ENCODE measurements around the gene LRCH3. TPM values are rescaled to one million over a fixed set of nuclear protein-coding genes. Genes with fewer than 3 reads are reported as not detected.

LRCH3 gene
- total and polyA plus RNA-seq, 9 of the 15 experiments (the other 6 are each of a cell fraction or from before 2014, with no cell fraction given), result 4.6 to 75.3 (median 30.3) TPM

DNA sequence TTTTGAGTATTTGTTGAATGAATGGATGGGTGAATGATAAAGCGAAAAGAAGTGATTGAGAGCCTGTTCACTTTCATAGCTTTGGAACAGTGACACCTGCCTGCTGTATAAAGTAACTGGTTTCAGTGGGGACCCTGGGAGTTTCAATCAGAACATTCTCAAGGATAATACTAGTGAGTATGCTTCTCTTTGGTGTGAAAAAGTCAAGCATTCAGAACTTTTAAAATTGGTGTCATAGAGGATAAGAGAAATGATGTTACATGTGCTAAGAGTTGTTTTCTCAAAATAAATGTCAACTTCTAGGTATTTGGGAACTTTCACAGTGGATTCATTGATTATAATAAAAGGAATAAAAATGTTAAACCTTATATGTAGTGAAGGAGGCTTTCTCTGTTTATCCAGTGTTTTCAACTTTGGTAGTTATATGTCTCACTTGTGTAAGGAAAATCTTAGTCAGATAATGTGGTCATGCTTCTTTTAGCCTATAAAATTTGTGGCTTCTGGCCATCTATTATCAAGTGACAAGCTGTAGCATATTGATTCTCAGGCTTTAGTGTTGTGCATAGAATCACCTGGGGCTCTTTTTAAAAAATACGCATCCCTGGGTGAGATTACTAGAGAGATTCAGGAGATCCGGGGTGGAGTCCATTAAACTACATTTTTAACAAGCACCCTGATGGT is 11.9 kb downstream of the LRCH3 start (continued):
- no peak for TF ChIP-seq ZNF584 (CRISPR knock-in tag; IDR thresholded peaks at IDR 0.05; ENCODE audit: low read depth)
- no peak for TF ChIP-seq HNRNPH1 (optimal IDR thresholded peaks at IDR 0.05; ENCODE audit: low read depth, low read length)
- TF ChIP-seq TAF9B (IDR thresholded peaks at IDR 0.05; ENCODE audit: partially characterized antibody), result no peak

GRCh38 chr3:197804511-197804910 is 13.5 kb downstream of the LRCH3 start:
- FAIRE-seq, result no peak

More at GRCh38 chr3:197804511-197804910, 13.5 kb downstream of the LRCH3 start:
- BruUV-seq (replicated peaks), result no TSS peak
- no peaks in the 10 kb centered on the region for H3K27me3 ChIP-seq (ENCODE audit: control insufficient read depth in 2 of 2, insufficient read depth in 2 of 2, low read length in 2 of 2)
- H3K36me3 ChIP-seq (ENCODE audit: control insufficient read depth, insufficient read depth, low read length), result no peaks in the 10 kb centered on the region
- peaks cover 0 to 14% of the 10 kb centered on the region in 2 experiments; a peak in 3 of 5 replicates for H3K4me1 ChIP-seq (replicated peaks in 1 of 2; ENCODE audit: control insufficient read depth in 2 of 2, insufficient read depth in 2 of 2, low read length in 2 of 2)
- H3K27ac ChIP-seq (ENCODE audit: extremely low read depth, low read depth, low read length), result no peak overlapping the region
- no peak for ATAC-seq
- in situ Hi-C loops (cut with MboI), result no loop called here
- CTCF ChIA-PET (ENCODE audit: low intra/inter-chr PET ratio), result no interaction called here
- no peak overlapping the region for H3K4me3 ChIP-seq
- WGBS (ENCODE audit: insufficient coverage, low coverage, missing lambda C conversion rate), result 35% methylated on average over 4 of the region's 4 CpGs
- H3K9me3 ChIP-seq (replicated peaks; ENCODE audit: control insufficient read depth, insufficient read depth, low read depth, low read length), result no peaks in the 10 kb centered on the region
- no peak overlapping the region for H3K9ac ChIP-seq (ENCODE audit: insufficient read depth in 1 of 2, low read depth in 2 of 2, low read length in 2 of 2)
- no peak for DNase-seq (ENCODE audit: extremely low read depth in 1 of 4, low spot score in 3 of 4)
- TF ChIP-seq NR2F6 (CRISPR knock-in tag; IDR thresholded peaks at IDR 0.05) (no peak), ADNP (tag; IDR thresholded peaks at IDR 0.05) (no peak)
- H3K79me2 ChIP-seq (ENCODE audit: control insufficient read depth, insufficient read depth, low read length), result peaks cover 64% of the 10 kb centered on the region
- no peak overlapping the region for H2AFZ ChIP-seq (ENCODE audit: low read depth, low read length)
- intact Hi-C loops (cut with micrococcal nuclease), result loop anchor here (5.0 to 10.0 kb wide), 2 partner anchors 120 to 257 kb away; no protein-coding TSS in a partner anchor
- no peaks in the 10 kb centered on the region for H3K9me1 ChIP-seq (ENCODE audit: control insufficient read depth, insufficient read depth, low read length)
- no peak overlapping the region for H3K4me2 ChIP-seq (ENCODE audit: insufficient read depth, low read length)
- H4K20me1 ChIP-seq (replicated peaks; ENCODE audit: control insufficient read depth, insufficient read depth, low read length), result peaks cover 12% of the 10 kb centered on the region; the same call in 1 of the 2 replicates
- POLR2A ChIA-PET, result interaction anchor here (1.6 kb wide), 1 partner anchor 8 kb away, joined by 3 read pairs; no protein-coding TSS in a partner anchor
